CD14-positive monocyte (primary cell): ENCODE measurements around the gene PIK3AP1. TPM values are rescaled to one million over a fixed set of nuclear protein-coding genes. Genes with fewer than 3 reads are reported as not detected.

Source experiments
- DNase-seq, 3 donors: peaks; one replicate each; pipeline ENCODE4 v3.0.0-alpha.2; 2011 to 2022
- H2AFZ ChIP-seq: 2 replicates; pipeline ENCODE4 v1.6.0; 2012; ENCODE audit warnings: mild to moderate bottlenecking, low read depth, low read length, inconsistent platforms; ENCODE audit not compliant: insufficient read depth, poor library complexity, severe bottlenecking
- H3K27ac ChIP-seq, 2 donors: 1 replicate in 1 of 2; 2 replicates in 1 of 2; pipeline ENCODE4 v1.5.1; 2012 to 2013; ENCODE audit warnings: low read length in 2 of 2, control low read depth in 1 of 2, inconsistent platforms in 1 of 2, low read depth in 1 of 2, mild to moderate bottlenecking in 1 of 2
- H3K27me3 ChIP-seq, 2 donors: one replicate each; pipeline versions ENCODE4 v1.6.0 to v1.6.1; 2011 to 2013; ENCODE audit warnings: low read length in 2 of 2; ENCODE audit not compliant: control insufficient read depth in 2 of 2, insufficient read depth in 2 of 2
- H3K36me3 ChIP-seq, 2 donors: replicated peaks in 1 of 2; 1 replicate in 1 of 2; 2 replicates in 1 of 2; pipeline versions ENCODE4 v1.5.1 to v1.6.1; 2012 to 2013; ENCODE audit warnings: low read length in 2 of 2, control low read depth in 1 of 2, inconsistent platforms in 1 of 2, mild to moderate bottlenecking in 1 of 2; ENCODE audit not compliant: insufficient read depth in 2 of 2, control insufficient read depth in 1 of 2
- H3K4me1 ChIP-seq, 2 donors: 1 replicate in 1 of 2; 2 replicates in 1 of 2; pipeline versions ENCODE4 v1.5.1 to v1.6.1; 2012 to 2013; ENCODE audit warnings: low read length in 2 of 2, control low read depth in 1 of 2, inconsistent platforms in 1 of 2, mild to moderate bottlenecking in 1 of 2, moderate library complexity in 1 of 2; ENCODE audit not compliant: insufficient read depth in 2 of 2, control insufficient read depth in 1 of 2
- H3K4me2 ChIP-seq: replicated peaks from 2 replicates; pipeline ENCODE3; 2012; ENCODE audit warnings: low read length, moderate library complexity, mild to moderate bottlenecking; ENCODE audit not compliant: poor library complexity, severe bottlenecking; ENCODE audit errors: extremely low read depth
- H3K4me3 ChIP-seq, 3 experiments: fragments of 200-600 bp in 1 of 3; sonication (generic) in 1 of 3; replicated peaks in 1 of 3; 1 replicate in 2 of 3; 2 replicates in 1 of 3; pipeline ENCODE4 v1.5.1; 2011 to 2013; ENCODE audit warnings: low read length in 3 of 3, mild to moderate bottlenecking in 3 of 3, control low read depth in 2 of 3, low read depth in 2 of 3, inconsistent platforms in 1 of 3, moderate library complexity in 1 of 3
- H3K79me2 ChIP-seq: 2 replicates; pipeline ENCODE4 v1.6.0; 2012; ENCODE audit warnings: mild to moderate bottlenecking, control low read depth, inconsistent platforms, low read length, moderate library complexity; ENCODE audit not compliant: insufficient read depth
- H3K9ac ChIP-seq: 2 replicates; pipeline ENCODE4 v1.6.0; 2017; ENCODE audit warnings: low read length, mild to moderate bottlenecking; ENCODE audit not compliant: insufficient read depth, poor library complexity, severe bottlenecking
- H3K9me3 ChIP-seq, 2 donors: replicated peaks in 1 of 2; 1 replicate in 1 of 2; 2 replicates in 1 of 2; pipeline versions ENCODE4 v1.5.1 to v1.6.1; 2012 to 2013; ENCODE audit warnings: low read length in 2 of 2, control low read depth in 1 of 2; ENCODE audit not compliant: control insufficient read depth in 1 of 2, insufficient read depth in 1 of 2
- H4K20me1 ChIP-seq: 2 replicates; pipeline ENCODE4 v1.6.0; 2012; ENCODE audit warnings: mild to moderate bottlenecking, low read length, control low read depth, moderate library complexity; ENCODE audit not compliant: insufficient read depth
- H3K27ac Mint-ChIP-seq, 7 donors: one replicate each; pipeline ENCODE4 v1.8.0; 2020; ENCODE audit warnings: mild to moderate bottlenecking in 7 of 7, mixed read lengths in 7 of 7, moderate library complexity in 6 of 7, inconsistent platforms in 2 of 7
- H3K27me3 Mint-ChIP-seq, 3 donors: one replicate each; pipeline ENCODE4 v1.8.0; 2021 to 2022; ENCODE audit warnings: low read depth in 3 of 3, mild to moderate bottlenecking in 3 of 3, mixed read lengths in 3 of 3, moderate library complexity in 3 of 3, inconsistent platforms in 1 of 3
- H3K36me3 Mint-ChIP-seq, 2 donors: one replicate each; pipeline ENCODE4 v1.8.0; 2020; ENCODE audit warnings: mixed read lengths in 2 of 2, inconsistent platforms in 1 of 2, mild to moderate bottlenecking in 1 of 2
- H3K4me1 Mint-ChIP-seq: one replicate; pipeline ENCODE4 v1.8.0; 2020; ENCODE audit warnings: mild to moderate bottlenecking, mixed read lengths
- H3K4me3 Mint-ChIP-seq, 2 donors: one replicate each; pipeline ENCODE4 v1.8.0; 2020; ENCODE audit warnings: mild to moderate bottlenecking in 2 of 2, mixed read lengths in 2 of 2, moderate library complexity in 1 of 2
- H3K9me3 Mint-ChIP-seq, 7 donors: one replicate each; pipeline ENCODE4 v1.8.0; 2020 to 2022; ENCODE audit warnings: mixed read lengths in 7 of 7, mild to moderate bottlenecking in 6 of 7, moderate library complexity in 6 of 7, inconsistent platforms in 2 of 7
- WGBS: methylation state at CpG from one replicate; pipeline ENCODE4 v1.1.5; 2013; ENCODE audit warnings: missing lambda C conversion rate; ENCODE audit not compliant: insufficient coverage; 5-methylcytosine and 5-hydroxymethylcytosine counted together
- intact Hi-C, 2 donors: fragments of 100-400 bp; cut with micrococcal nuclease; formaldehyde crosslinking; loops; one replicate each; pipeline versions ENCODE4 v1.15.0 to v1.15.1; 2023
- polyA plus RNA-seq, 3 donors: library from polyadenylated mRNA; depleted of rRNA in 1 of 3; unstranded in 2 of 3; stranded (reverse) in 1 of 3; fragments of 300-500 nt in 2 of 3; fragments of >200 nt in 1 of 3; fragmentation: Illumina TruSeq in 2 of 3; gene quantifications; 1 replicate in 2 of 3; 2 replicates in 1 of 3; pipeline ENCODE4 v1.2.3, GENCODE V29; 2012 to 2021
- TF ChIP-seq, protein P1 (sequence below): fragments of 200-600 bp; IDR thresholded peaks from one replicate; pipeline ENCODE4 v1.8.0; 2022; ENCODE audit warnings: antibody characterized with exemption, mild to moderate bottlenecking

PIK3AP1 gene
- polyA plus RNA-seq, 3 donors: 95.5 to 157 (median 112) TPM

DNA sequence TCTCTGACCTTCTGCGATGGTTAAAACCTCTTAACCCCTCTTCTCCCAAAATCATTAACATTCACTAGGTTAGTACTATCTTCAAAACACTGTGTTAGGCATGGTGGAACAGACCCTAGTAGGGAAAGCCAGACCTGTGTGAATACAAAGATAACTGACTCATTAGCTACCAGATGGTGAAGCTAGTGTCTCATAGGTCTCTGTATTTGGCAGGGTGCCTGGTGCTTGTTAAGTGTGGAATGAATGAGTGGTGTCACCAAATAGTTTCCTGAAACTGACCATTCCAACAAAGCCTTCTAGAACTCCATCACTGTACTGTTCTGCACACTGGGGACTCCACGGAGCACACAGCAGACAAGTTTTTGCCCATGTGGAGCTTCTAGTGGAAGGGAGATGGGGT is 105.8 kb downstream of the PIK3AP1 start:
- no peak overlapping the region for H3K4me3 Mint-ChIP-seq
- 100% methylated on average over 1 of the region's 2 CpGs for WGBS
- no peaks in the 10 kb centered on the region for H3K4me1 ChIP-seq
- H2AFZ ChIP-seq: no peak overlapping the region
- H3K4me2 ChIP-seq: no peak overlapping the region
- peaks cover 7% of the 10 kb centered on the region for H3K79me2 ChIP-seq
- peak overlapping the region in 1 of 2 donors; percentile 28 for H3K27ac ChIP-seq
- H3K36me3 ChIP-seq: peaks cover 94 to 97% of the 10 kb centered on the region in 2 donors
- peak overlapping the region in 1 of 7 donors; percentile 5 for H3K27ac Mint-ChIP-seq
- no peaks in the 10 kb centered on the region for H3K9me3 Mint-ChIP-seq
- peaks cover 0 to 4% (median 1%) of the 10 kb centered on the region in 3 donors for H3K27me3 Mint-ChIP-seq
- H3K27me3 ChIP-seq: no peaks in the 10 kb centered on the region
- no peaks in the 10 kb centered on the region for H3K9me3 ChIP-seq
- peaks cover 1% of the 10 kb centered on the region for H3K4me1 Mint-ChIP-seq
- no peak for DNase-seq
- intact Hi-C loops: no loop called here
- no peak overlapping the region for H3K4me3 ChIP-seq
- peaks cover 96% of the 10 kb centered on the region for H4K20me1 ChIP-seq
- H3K9ac ChIP-seq: no peak overlapping the region
- TF ChIP-seq, protein P1, sequence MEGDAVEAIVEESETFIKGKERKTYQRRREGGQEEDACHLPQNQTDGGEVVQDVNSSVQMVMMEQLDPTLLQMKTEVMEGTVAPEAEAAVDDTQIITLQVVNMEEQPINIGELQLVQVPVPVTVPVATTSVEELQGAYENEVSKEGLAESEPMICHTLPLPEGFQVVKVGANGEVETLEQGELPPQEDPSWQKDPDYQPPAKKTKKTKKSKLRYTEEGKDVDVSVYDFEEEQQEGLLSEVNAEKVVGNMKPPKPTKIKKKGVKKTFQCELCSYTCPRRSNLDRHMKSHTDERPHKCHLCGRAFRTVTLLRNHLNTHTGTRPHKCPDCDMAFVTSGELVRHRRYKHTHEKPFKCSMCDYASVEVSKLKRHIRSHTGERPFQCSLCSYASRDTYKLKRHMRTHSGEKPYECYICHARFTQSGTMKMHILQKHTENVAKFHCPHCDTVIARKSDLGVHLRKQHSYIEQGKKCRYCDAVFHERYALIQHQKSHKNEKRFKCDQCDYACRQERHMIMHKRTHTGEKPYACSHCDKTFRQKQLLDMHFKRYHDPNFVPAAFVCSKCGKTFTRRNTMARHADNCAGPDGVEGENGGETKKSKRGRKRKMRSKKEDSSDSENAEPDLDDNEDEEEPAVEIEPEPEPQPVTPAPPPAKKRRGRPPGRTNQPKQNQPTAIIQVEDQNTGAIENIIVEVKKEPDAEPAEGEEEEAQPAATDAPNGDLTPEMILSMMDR: no peak
- peaks cover 92 to 98% of the 10 kb centered on the region in 2 donors for H3K36me3 Mint-ChIP-seq

GRCh38 chr10:96613576-96613975 is 106.7 kb downstream of the PIK3AP1 start:
- no peak overlapping the region for H3K9ac ChIP-seq
- Mint-ChIP-seq H3K36me3 (peaks cover 91 to 98% of the 10 kb centered on the region in 2 donors), H3K27me3 (peaks cover 0 to 4% (median 1%) of the 10 kb centered on the region in 3 donors), H3K4me1 (peaks cover 1% of the 10 kb centered on the region), H3K4me3 (no peak overlapping the region), H3K9me3 (no peaks in the 10 kb centered on the region), H3K27ac (peak overlapping the region in 1 of 7 donors; percentile 13)
- H3K27ac ChIP-seq: peak overlapping the region in 1 of 2 donors; percentile 28
- no peak overlapping the region for H2AFZ ChIP-seq
- intact Hi-C loops: no loop called here
- WGBS: 100% methylated on average over 1 of the region's 3 CpGs
- peaks cover 94 to 97% of the 10 kb centered on the region in 2 donors for H3K36me3 ChIP-seq
- no peak overlapping the region for H3K4me3 ChIP-seq
- H3K9me3 ChIP-seq: no peaks in the 10 kb centered on the region
- TF ChIP-seq, protein P1: no peak
- H3K27me3 ChIP-seq: no peaks in the 10 kb centered on the region
- no peaks in the 10 kb centered on the region for H3K4me1 ChIP-seq
- no peak for DNase-seq
- peaks cover 96% of the 10 kb centered on the region for H4K20me1 ChIP-seq
- H3K79me2 ChIP-seq: peaks cover 4% of the 10 kb centered on the region
- no peak overlapping the region for H3K4me2 ChIP-seq
